H1 (cell line): ENCODE measurements around the gene AHR. TPM values are rescaled to one million over a fixed set of nuclear protein-coding genes. Genes with fewer than 3 reads are reported as not detected.

Experiments
- CTCF ChIA-PET: fragments of 300-600 bp; sonication (Branson Sonifier 250); formaldehyde crosslinking; loops from one replicate; lab custom pipeline; 2021; ENCODE audit not compliant: partially characterized antibody; lab: Charles Lee
- POLR2A ChIA-PET: fragments of 300-600 bp; sonication (Branson Sonifier 250); formaldehyde crosslinking; loops from one replicate; lab custom pipeline; 2021; ENCODE audit warnings: inconsistent platforms; ENCODE audit not compliant: partially characterized antibody; lab: Charles Lee
- DNase-seq, 2 experiments: peaks; one replicate each; pipeline versions ENCODE4 v3.0.0 to v3.0.0-alpha.2; 2010 to 2022; ENCODE audit warnings: low spot score in 2 of 2, low read depth in 1 of 2, mixed read lengths in 1 of 2
- FAIRE-seq: peaks from 2 replicates; lab custom pipeline; 2011; peaks lifted over from hg19 to GRCh38; lab: Jason Lieb, UNC
- H2AFZ ChIP-seq: 2 replicates; pipeline ENCODE4 v1.8.1; 2012; ENCODE audit warnings: low read length, inconsistent platforms
- H2AK5ac ChIP-seq: 2 replicates; pipeline ENCODE4 v1.6.1; 2013; ENCODE audit warnings: low read depth, low read length
- H2BK120ac ChIP-seq: replicated peaks from 2 replicates; pipeline ENCODE3; 2013; ENCODE audit warnings: low read depth, low read length, inconsistent platforms
- H2BK12ac ChIP-seq: 2 replicates; pipeline ENCODE4 v1.6.1; 2013; ENCODE audit warnings: low read depth, low read length
- H2BK15ac ChIP-seq: 2 replicates; pipeline ENCODE4 v1.6.1; 2013; ENCODE audit warnings: low read length
- H2BK20ac ChIP-seq: 2 replicates; pipeline ENCODE4 v1.6.1; 2013; ENCODE audit warnings: low read length
- H2BK5ac ChIP-seq: 2 replicates; pipeline ENCODE4 v1.6.1; 2013; ENCODE audit warnings: low read depth, low read length
- H3K14ac ChIP-seq: 2 replicates; pipeline ENCODE4 v1.6.1; 2013; ENCODE audit warnings: inconsistent platforms; ENCODE audit not compliant: insufficient read length
- H3K18ac ChIP-seq: 2 replicates; pipeline ENCODE4 v1.6.1; 2013; ENCODE audit warnings: low read length; ENCODE audit errors: extremely low read depth
- H3K23ac ChIP-seq: 2 replicates; pipeline ENCODE4 v1.6.1; 2013; ENCODE audit warnings: inconsistent platforms; ENCODE audit not compliant: insufficient read length
- H3K23me2 ChIP-seq: 2 replicates; pipeline ENCODE4 v1.6.1; 2013; ENCODE audit warnings: low read depth, low read length
- H3K27ac ChIP-seq: 2 replicates; pipeline ENCODE4 v1.6.1; 2011; ENCODE audit warnings: low read depth, low read length, inconsistent platforms
- H3K27me3 ChIP-seq, 4 experiments: replicated peaks in 1 of 4; 1 replicate in 1 of 4; 2 replicates in 3 of 4; pipeline versions ENCODE4 v1.6.1 to v1.8.1; 2011 to 2013; ENCODE audit warnings: low read length in 3 of 4, mild to moderate bottlenecking in 3 of 4, inconsistent platforms in 2 of 4, mixed read lengths in 2 of 4, moderate library complexity in 1 of 4; ENCODE audit not compliant: control insufficient read depth in 3 of 4, insufficient read depth in 3 of 4; ENCODE audit errors: extremely low read depth in 1 of 4
- H3K36me3 ChIP-seq, 4 experiments: 2 replicates each; pipeline versions ENCODE4 v1.6.1 to v1.8.1; 2011 to 2013; ENCODE audit warnings: mild to moderate bottlenecking in 4 of 4, low read length in 3 of 4, moderate library complexity in 2 of 4, control low read depth in 1 of 4, inconsistent platforms in 1 of 4; ENCODE audit not compliant: insufficient read depth in 4 of 4, control insufficient read depth in 2 of 4
- H3K4ac ChIP-seq: replicated peaks from 2 replicates; pipeline ENCODE3; 2013; ENCODE audit warnings: low read length, low read depth, mixed read lengths, inconsistent platforms; ENCODE audit not compliant: insufficient read length
- H3K4me1 ChIP-seq, 4 experiments: replicated peaks in 1 of 4; 1 replicate in 1 of 4; 2 replicates in 3 of 4; pipeline versions ENCODE4 v1.6.1 to v1.8.1; 2011 to 2013; ENCODE audit warnings: low read length in 3 of 4, inconsistent platforms in 2 of 4, mixed read lengths in 1 of 4; ENCODE audit not compliant: insufficient read depth in 4 of 4, control insufficient read depth in 3 of 4
- H3K4me2 ChIP-seq, 2 experiments: 2 replicates each; pipeline versions ENCODE4 v1.6.1 to v1.8.1; 2011 to 2013; ENCODE audit warnings: low read depth in 2 of 2, low read length in 2 of 2, control low read depth in 1 of 2, inconsistent platforms in 1 of 2, mild to moderate bottlenecking in 1 of 2; ENCODE audit not compliant: insufficient read depth in 1 of 2
- H3K4me3 ChIP-seq, 4 experiments: fragments of 200-600, 300-600 bp in 1 of 4; sonication (generic), shearing (Covaris generic), sonication (Bioruptor Twin) in 1 of 4; 2 replicates each; pipeline versions ENCODE4 v1.5.1 to v1.8.1; 2011 to 2016; ENCODE audit warnings: low read length in 4 of 4, low read depth in 3 of 4, control low read depth in 2 of 4, inconsistent platforms in 2 of 4, mild to moderate bottlenecking in 2 of 4, mixed read lengths in 1 of 4, moderate library complexity in 1 of 4; ENCODE audit not compliant: insufficient read depth in 2 of 4; ENCODE audit errors: extremely low read depth in 1 of 4
- H3K56ac ChIP-seq: replicated peaks from 2 replicates; pipeline ENCODE3; 2013; ENCODE audit warnings: low read depth, mild to moderate bottlenecking, mixed read lengths, low read length, inconsistent platforms; ENCODE audit not compliant: insufficient read length
- H3K79me1 ChIP-seq: 2 replicates; pipeline ENCODE4 v1.6.1; 2013; ENCODE audit warnings: low read depth, low read length, control low read depth
- H3K79me2 ChIP-seq, 2 experiments: 2 replicates each; pipeline versions ENCODE4 v1.6.1 to v1.8.1; 2012 to 2013; ENCODE audit warnings: low read length in 2 of 2, mild to moderate bottlenecking in 2 of 2, inconsistent platforms in 1 of 2; ENCODE audit not compliant: insufficient read depth in 2 of 2, control insufficient read depth in 1 of 2
- H3K9ac ChIP-seq, 4 experiments: replicated peaks in 1 of 4; 1 replicate in 1 of 4; 2 replicates in 3 of 4; pipeline versions ENCODE4 v1.6.1 to v1.8.1; 2011 to 2013; ENCODE audit warnings: low read depth in 3 of 4, low read length in 3 of 4, control low read depth in 2 of 4, mild to moderate bottlenecking in 2 of 4, moderate library complexity in 2 of 4, inconsistent platforms in 1 of 4; ENCODE audit errors: extremely low read depth in 1 of 4
- H3K9me3 ChIP-seq, 2 experiments: 2 replicates each; pipeline versions ENCODE4 v1.6.1 to v1.8.1; 2012 to 2013; ENCODE audit warnings: mild to moderate bottlenecking in 2 of 2, moderate library complexity in 2 of 2, control low read depth in 1 of 2, inconsistent platforms in 1 of 2, low read depth in 1 of 2, low read length in 1 of 2, mixed read lengths in 1 of 2; ENCODE audit not compliant: insufficient read depth in 2 of 2
- H4K20me1 ChIP-seq, 2 experiments: replicated peaks in 1 of 2; 2 replicates each; pipeline versions ENCODE3 to v1.8.1; 2011 to 2013; ENCODE audit warnings: inconsistent platforms in 2 of 2, low read length in 2 of 2, mild to moderate bottlenecking in 1 of 2; ENCODE audit not compliant: insufficient read depth in 2 of 2, control insufficient read depth in 1 of 2
- H4K5ac ChIP-seq: 2 replicates; pipeline ENCODE4 v1.6.1; 2013; ENCODE audit warnings: low read length, low read depth, mixed read lengths, inconsistent platforms; ENCODE audit not compliant: insufficient read length
- H4K8ac ChIP-seq: 2 replicates; pipeline ENCODE4 v1.8.0; 2013; ENCODE audit warnings: mild to moderate bottlenecking, moderate library complexity, low read length, inconsistent platforms; ENCODE audit not compliant: insufficient read depth; ENCODE audit errors: extremely low read depth
- H4K91ac ChIP-seq: replicated peaks from 2 replicates; pipeline ENCODE3; 2013; ENCODE audit warnings: low read length, mixed read lengths, inconsistent platforms; ENCODE audit not compliant: insufficient read length
- CBX8 ChIP-seq: fragments of 300-800, 300-1000 bp; sonication (generic); IDR thresholded peaks from 2 replicates; pipeline ENCODE4 v1.7.1; 2016; ENCODE audit warnings: low read depth, low read length, borderline replicate concordance
- CHD2 ChIP-seq: IDR thresholded peaks from 2 replicates; pipeline ENCODE4 v1.6.1; 2012; ENCODE audit warnings: low read length, improper control_type of control experiment
- FOSL1 ChIP-seq: IDR thresholded peaks from 2 replicates; pipeline ENCODE4 v1.6.1; 2011; ENCODE audit warnings: mild to moderate bottlenecking, low read depth, low read length, moderate library complexity; ENCODE audit not compliant: insufficient read depth
- GABPA ChIP-seq: IDR thresholded peaks from 2 replicates; pipeline ENCODE4 v1.6.1; 2011; ENCODE audit warnings: mild to moderate bottlenecking, low read length, moderate library complexity, borderline replicate concordance; ENCODE audit not compliant: insufficient read depth
- NANOG ChIP-seq: IDR thresholded peaks from 2 replicates; pipeline ENCODE4 v1.6.1; 2011; ENCODE audit warnings: low read length, low read depth, mild to moderate bottlenecking, inconsistent platforms; ENCODE audit not compliant: insufficient read depth, poor library complexity, severe bottlenecking
- NRF1 ChIP-seq: IDR thresholded peaks from 2 replicates; pipeline ENCODE4 v1.6.1; 2011; ENCODE audit warnings: mild to moderate bottlenecking, low read depth, low read length, improper control_type of control experiment
- PHF8 ChIP-seq: fragments of 200-600 bp; sonication (generic); conservative IDR thresholded peaks from 2 replicates; pipeline ENCODE4 v1.7.1; 2012; ENCODE audit warnings: low read depth, mild to moderate bottlenecking, inconsistent platforms, low read length, moderate library complexity
- RBBP5 ChIP-seq: IDR thresholded peaks from 2 replicates; pipeline ENCODE4 v1.7.1; 2012; ENCODE audit warnings: low read depth, mild to moderate bottlenecking, inconsistent platforms, low read length, moderate library complexity, borderline replicate concordance
- RNF2 ChIP-seq: fragments of 200-900, 300-1000 bp; sonication (generic); IDR thresholded peaks from 2 replicates; pipeline ENCODE4 v1.7.1; 2016; ENCODE audit warnings: borderline replicate concordance, low read depth, mild to moderate bottlenecking, antibody characterized with exemption, low read length; ENCODE audit not compliant: poor library complexity, severe bottlenecking; ENCODE audit errors: missing control alignments
- SIX5 ChIP-seq: IDR thresholded peaks from 2 replicates; pipeline ENCODE4 v1.6.1; 2011; ENCODE audit warnings: mild to moderate bottlenecking, low read depth, low read length
- SP1 ChIP-seq: IDR thresholded peaks from 2 replicates; pipeline ENCODE4 v1.6.1; 2011; ENCODE audit warnings: low read depth, low read length
- TEAD4 ChIP-seq: IDR thresholded peaks from 2 replicates; pipeline ENCODE4 v1.6.1; 2012; ENCODE audit warnings: low read depth, low read length, inconsistent platforms, mixed read lengths
- YY1 ChIP-seq: IDR thresholded peaks from 2 replicates; pipeline ENCODE4 v1.6.1; 2011; ENCODE audit warnings: low read depth, mild to moderate bottlenecking, low read length
- ZNF274 ChIP-seq: IDR thresholded peaks from 2 replicates; pipeline ENCODE4 v1.7.0; 2012; ENCODE audit warnings: low read length, borderline replicate concordance; ENCODE audit errors: extremely low read depth
- WGBS, 2 experiments: shearing (Covaris generic) in 1 of 2; methylation state at CpG; one replicate each; pipeline versions ENCODE4 v1.1.6 to v1.1.7; 2013 to 2015; ENCODE audit warnings: low lambda C conversion rate in 2 of 2, mixed read lengths in 2 of 2, inconsistent platforms in 1 of 2, low coverage in 1 of 2, missing lambda C conversion rate in 1 of 2; ENCODE audit not compliant: insufficient replicate concordance in 2 of 2, insufficient coverage in 1 of 2, insufficient read length in 1 of 2; ENCODE audit errors: extremely low coverage in 1 of 2, missing lambda C conversion rate in 1 of 2; 5-methylcytosine and 5-hydroxymethylcytosine counted together
- polyA plus RNA-seq, 7 experiments: library from polyadenylated mRNA; depleted of rRNA in 3 of 7; stranded (reverse) in 5 of 7; unstranded in 2 of 7; fragments of >200 nt in 5 of 7; fragments of 200-250 nt in 2 of 7; gene quantifications; 1 replicate in 5 of 7; 2 replicates in 1 of 7; 4 replicates in 1 of 7; pipeline versions ENCODE4 v1.2.1 to v1.2.3, GENCODE V29; 2011 to 2013; ENCODE audit warnings: missing spikeins in 2 of 7, mixed read lengths in 2 of 7
- total RNA-seq: library from RNA; stranded (reverse); fragmentation: NEBNext Ultra II Directional; extraction: Animal tissue kit (Norgen Biotek cat#: 25700); gene quantifications from 2 replicates; pipeline ENCODE4 v1.2.1, GENCODE V29; 2021
- TF ChIP-seq, protein P1 (sequence below): IDR thresholded peaks from 2 replicates; pipeline ENCODE4 v1.6.1; 2012; ENCODE audit warnings: inconsistent platforms

AHR gene
- total and polyA plus RNA-seq, 2 of the 8 experiments (the other 6 are each of a cell fraction or from before 2014, with no cell fraction given), result 1.4 to 9.7 TPM

- Histone ChIP-seq H3K27ac (no peak overlapping the region), H4K5ac (no peak overlapping the region), H3K23me2 (no peaks in the 10 kb centered on the region), H3K56ac (no peak overlapping the region), H3K23ac (no peak overlapping the region), H3K9me3 (no peaks in the 10 kb centered on the region), H3K18ac (no peak overlapping the region), H3K9ac (no peak overlapping the region), H3K4me2 (no peak overlapping the region), H3K79me2 (no peaks in the 10 kb centered on the region), H4K91ac (no peak overlapping the region), H4K8ac (no peak overlapping the region), H2BK5ac (no peak overlapping the region), H2AFZ (no peak overlapping the region), H3K4me1 (no peaks in the 10 kb centered on the region), H2BK15ac (no peak overlapping the region), H2BK120ac (no peak overlapping the region), H3K79me1 (no peaks in the 10 kb centered on the region), H2AK5ac (no peak overlapping the region), H4K20me1 (no peaks in the 10 kb centered on the region), H2BK12ac (no peak overlapping the region), H3K4me3 (no peak overlapping the region), H3K14ac (no peak overlapping the region), H3K4ac (no peak overlapping the region), H3K27me3 (no peaks in the 10 kb centered on the region), H2BK20ac (no peak overlapping the region), H3K36me3 (peaks cover 0 to 4% (median 0%) of the 10 kb centered on the region in 4 experiments; a peak in 2 of 8 replicates)
- DNase-seq, result no peak
- ChIA-PET POLR2A (no interaction called here), CTCF (no interaction called here)
- WGBS, 2 experiments, result 86% methylated on average over 2 of the region's 2 CpGs; no CpG with 5 or more reads in 1 of the 2 experiments
- no peak for FAIRE-seq
- TF ChIP-seq PHF8 (no peak), SIX5 (no peak), YY1 (no peak), CHD2 (no peak), ZNF274 (no peak), TEAD4 (no peak), FOSL1 (no peak), RBBP5 (no peak), RNF2 (no peak), GABPA (no peak), CBX8 (no peak), SP1 (no peak), NRF1 (no peak), NANOG (no peak)
- TF ChIP-seq, protein P1, sequence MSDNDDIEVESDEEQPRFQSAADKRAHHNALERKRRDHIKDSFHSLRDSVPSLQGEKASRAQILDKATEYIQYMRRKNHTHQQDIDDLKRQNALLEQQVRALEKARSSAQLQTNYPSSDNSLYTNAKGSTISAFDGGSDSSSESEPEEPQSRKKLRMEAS, result no peak
Observed at GRCh38 chr7:17325364-17325763, 26.9 kb downstream of the AHR start.
